Activated CD4-positive, alpha-beta memory T cell treated with anti-CD3 and anti-CD28 coated beads, Interleukin-2, amount 10 ng/mL, durations not matched to agents 7 days and 5 days (primary cell): ENCODE data around the gene SLCO3A1. TPM values are rescaled to one million over a fixed set of nuclear protein-coding genes. Genes with fewer than 3 reads are reported as not detected.
"Not testable (repeated sequence)": the region's sequence is repeated elsewhere in the genome, so short reads cannot be mapped to it uniquely, and the experiment has no call there.

Experiments
- CTCF ChIA-PET: fragments of 350-600 bp; sonication (Branson Sonifier 250); formaldehyde crosslinking; loops from one replicate; lab custom pipeline; 2021; ENCODE audit warnings: antibody characterized with exemption, inconsistent platforms; lab: Charles Lee
- POLR2A ChIA-PET: fragments of 350-600 bp; sonication (Branson Sonifier 250); formaldehyde crosslinking; loops from one replicate; lab custom pipeline; 2021; ENCODE audit warnings: antibody characterized with exemption; lab: Charles Lee
- DNase-seq: peaks from one replicate; pipeline ENCODE4 v3.0.0-alpha.2; 2020
- H3K27ac Mint-ChIP-seq: one replicate; pipeline ENCODE4 v1.8.0; 2021; ENCODE audit warnings: mild to moderate bottlenecking, mixed read lengths
- H3K27me3 Mint-ChIP-seq: one replicate; pipeline ENCODE4 v1.8.0; 2021; ENCODE audit warnings: mixed read lengths
- H3K36me3 Mint-ChIP-seq: one replicate; pipeline ENCODE4 v1.8.0; 2021; ENCODE audit warnings: low read depth, mixed read lengths
- H3K4me1 Mint-ChIP-seq: one replicate; pipeline ENCODE4 v1.8.0; 2021; ENCODE audit warnings: mixed read lengths
- H3K4me3 Mint-ChIP-seq: one replicate; pipeline ENCODE4 v1.8.0; 2021; ENCODE audit warnings: mild to moderate bottlenecking, mixed read lengths
- H3K9me3 Mint-ChIP-seq: one replicate; pipeline ENCODE4 v1.8.0; 2021; ENCODE audit warnings: mixed read lengths
- total RNA-seq, 2 experiments: library from RNA; stranded (reverse); gene quantifications; one replicate each; pipeline ENCODE4 v1.2.3, GENCODE V29; 2021

SLCO3A1 gene
- total RNA-seq, 2 experiments from 2014 or later: 48.8 to 52.6 TPM

DNA sequence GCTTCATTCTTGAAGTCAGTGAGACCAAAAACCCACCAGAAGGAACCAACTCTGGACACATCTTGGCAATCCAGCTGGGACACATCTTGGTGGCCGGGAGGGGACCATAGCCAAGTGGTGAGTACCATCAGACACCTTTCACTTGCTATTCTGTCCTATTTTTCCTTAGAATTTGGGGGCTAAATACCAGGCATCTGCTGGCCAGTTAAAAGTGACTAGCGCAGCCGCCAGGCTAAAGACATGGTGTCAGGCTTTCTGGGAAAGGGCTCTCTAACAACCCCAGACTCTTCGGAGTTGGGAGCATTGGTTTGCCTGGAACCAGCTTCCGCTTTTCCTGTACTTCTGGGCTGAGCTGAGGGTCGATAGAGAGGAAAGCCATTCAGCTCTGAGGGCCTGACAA, 354.1 kb downstream of the SLCO3A1 start:
- H3K27ac Mint-ChIP-seq, DNase-seq, H3K4me1 Mint-ChIP-seq, H3K4me3 Mint-ChIP-seq, H3K27me3 Mint-ChIP-seq, CTCF ChIA-PET, POLR2A ChIA-PET, H3K36me3 Mint-ChIP-seq, H3K9me3 Mint-ChIP-seq: not testable (repeated sequence)
